Activated CD8-positive, alpha-beta memory T cell treated with anti-CD3 and anti-CD28 coated beads for 1 hour (primary cell): ENCODE results near the gene HEXIM1.
"Not testable (repeated sequence)": the region's sequence is repeated elsewhere in the genome, so short reads cannot be mapped to it uniquely, and the experiment has no call there.

ENCODE experiments used
- DNase-seq, 2 donors: peaks; one replicate each; pipeline ENCODE4 v3.0.0-alpha.2; 2020; ENCODE audit warnings: low read depth in 1 of 2; ENCODE audit errors: extremely low read depth in 1 of 2

HEXIM1 gene

GRCh38 chr17:45112559-45113423, 35.5 kb upstream of the HEXIM1 start:
- no peak for DNase-seq

- no peak for DNase-seq
Measured at GRCh38 chr17:45113424-45113754, 34.9 kb upstream of the HEXIM1 start.

- DNase-seq: no peak
Measured at GRCh38 chr17:45114117-45114932, 34.0 kb upstream of the HEXIM1 start.

- no peak for DNase-seq
Measured at GRCh38 chr17:45115015-45115625, 33.2 kb upstream of the HEXIM1 start.

GRCh38 chr17:45115871-45116270, 32.4 kb upstream of the HEXIM1 start:
- no peak for DNase-seq

GRCh38 chr17:45116434-45117016, 31.8 kb upstream of the HEXIM1 start:
- no peak for DNase-seq

- DNase-seq: no peak
Measured at GRCh38 chr17:45117334-45117733, 30.9 kb upstream of the HEXIM1 start.

GRCh38 chr17:45117848-45118646, 30.2 kb upstream of the HEXIM1 start:
- no peak for DNase-seq

- no peak for DNase-seq
Measured at GRCh38 chr17:45118691-45119090, 29.6 kb upstream of the HEXIM1 start.

- DNase-seq: no peak
Measured at GRCh38 chr17:45119964-45120363, 28.3 kb upstream of the HEXIM1 start.

- no peak for DNase-seq
Measured at GRCh38 chr17:45120558-45120957, 27.7 kb upstream of the HEXIM1 start.

GRCh38 chr17:45121055-45121454, 27.2 kb upstream of the HEXIM1 start:
- DNase-seq: no peak

- DNase-seq: no peak
Measured at GRCh38 chr17:45123076-45123770, 25.1 kb upstream of the HEXIM1 start.

- no peak for DNase-seq
Measured at GRCh38 chr17:45123930-45124796, 24.1 kb upstream of the HEXIM1 start.

- DNase-seq: not testable (repeated sequence)
Measured at GRCh38 chr17:45124797-45125122, 23.5 kb upstream of the HEXIM1 start.

GRCh38 chr17:45125509-45125908, 22.8 kb upstream of the HEXIM1 start:
- no peak for DNase-seq

GRCh38 chr17:45127207-45127547, 21.1 kb upstream of the HEXIM1 start:
- no peak for DNase-seq

- DNase-seq: no peak
Measured at GRCh38 chr17:45127548-45128300, 20.6 kb upstream of the HEXIM1 start.

- no peak for DNase-seq
Measured at GRCh38 chr17:45128331-45128730, 19.9 kb upstream of the HEXIM1 start.
